Measurements from ENCODE around the gene AIFM2.

DNA sequence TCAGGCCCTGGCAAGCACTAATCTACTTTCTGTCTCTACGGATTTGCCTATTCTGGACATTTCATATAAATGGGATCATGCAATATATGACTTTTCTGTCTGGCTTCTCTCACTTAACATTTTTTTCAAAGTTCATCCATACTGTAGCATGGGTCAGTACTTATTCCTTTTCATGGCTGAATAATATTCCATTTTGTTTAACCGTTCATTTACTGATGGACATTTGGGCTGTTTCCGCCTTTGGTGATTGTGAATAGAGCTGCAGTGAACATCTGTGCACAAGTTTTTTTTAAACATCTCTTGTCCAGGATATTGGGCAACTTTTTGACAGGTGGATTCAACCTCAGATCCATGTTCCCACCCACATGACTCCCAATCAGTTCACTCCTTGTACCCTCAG lies 31.0 kb downstream of the AIFM2 start:
- TF ChIP-seq EZH2phosphoT487 (IDR thresholded peaks at IDR 0.05; ENCODE audit: borderline replicate concordance, low read length), result no peak
- TF ChIP-seq, protein P1, sequence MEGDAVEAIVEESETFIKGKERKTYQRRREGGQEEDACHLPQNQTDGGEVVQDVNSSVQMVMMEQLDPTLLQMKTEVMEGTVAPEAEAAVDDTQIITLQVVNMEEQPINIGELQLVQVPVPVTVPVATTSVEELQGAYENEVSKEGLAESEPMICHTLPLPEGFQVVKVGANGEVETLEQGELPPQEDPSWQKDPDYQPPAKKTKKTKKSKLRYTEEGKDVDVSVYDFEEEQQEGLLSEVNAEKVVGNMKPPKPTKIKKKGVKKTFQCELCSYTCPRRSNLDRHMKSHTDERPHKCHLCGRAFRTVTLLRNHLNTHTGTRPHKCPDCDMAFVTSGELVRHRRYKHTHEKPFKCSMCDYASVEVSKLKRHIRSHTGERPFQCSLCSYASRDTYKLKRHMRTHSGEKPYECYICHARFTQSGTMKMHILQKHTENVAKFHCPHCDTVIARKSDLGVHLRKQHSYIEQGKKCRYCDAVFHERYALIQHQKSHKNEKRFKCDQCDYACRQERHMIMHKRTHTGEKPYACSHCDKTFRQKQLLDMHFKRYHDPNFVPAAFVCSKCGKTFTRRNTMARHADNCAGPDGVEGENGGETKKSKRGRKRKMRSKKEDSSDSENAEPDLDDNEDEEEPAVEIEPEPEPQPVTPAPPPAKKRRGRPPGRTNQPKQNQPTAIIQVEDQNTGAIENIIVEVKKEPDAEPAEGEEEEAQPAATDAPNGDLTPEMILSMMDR (IDR thresholded peaks at IDR 0.05; ENCODE audit: low read depth, low read length, poor library complexity, severe bottlenecking), result no peak

Measured in DOHH2 (cell line).